OCI-LY1 (cell line): Measurements from ENCODE around the gene CTCF.

Experiments
- CTCF ChIP-seq: fragments of 200-600 bp; sonication (generic), shearing (Covaris generic); IDR thresholded peaks from 2 replicates; pipeline ENCODE4 v1.5.1; 2017; ENCODE audit warnings: mild to moderate bottlenecking, antibody characterized with exemption, low read length, moderate library complexity, mixed read lengths
- EZH2 ChIP-seq: fragments of 200-600 bp; sonication (generic), shearing (Covaris generic); IDR thresholded peaks from 2 replicates; pipeline ENCODE4 v1.8.0; 2017; ENCODE audit warnings: borderline replicate concordance, mixed run types, mild to moderate bottlenecking, antibody characterized with exemption, low read length, moderate library complexity, mixed read lengths

- TF ChIP-seq CTCF: no peak
- TF ChIP-seq EZH2: no peak
Measured at GRCh38 chr16:67651847-67652246, 89.5 kb downstream of the CTCF start.
